Naive thymus-derived CD4-positive, alpha-beta T cell (primary cell): ENCODE data around the gene RAPGEF5. TPM values are rescaled to one million over a fixed set of nuclear protein-coding genes. Genes with fewer than 3 reads are reported as not detected.

Source experiments
- ATAC-seq: fragments of 150-1000 bp; cut with Tn5 transposase; 2 replicates; pipeline ENCODE4 v1.10.0; 2021; ENCODE audit warnings: mild to moderate bottlenecking, moderate library complexity
- CTCF ChIA-PET: fragments of 350-600 bp; sonication (Branson Sonifier 250); formaldehyde crosslinking; loops from one replicate; lab custom pipeline; 2021; ENCODE audit warnings: antibody characterized with exemption; lab: Charles Lee
- POLR2A ChIA-PET: fragments of 350-600 bp; sonication (Branson Sonifier 250); formaldehyde crosslinking; loops from one replicate; lab custom pipeline; 2021; ENCODE audit warnings: antibody characterized with exemption, inconsistent platforms; lab: Charles Lee
- DNase-seq, 9 donors: peaks; one replicate each; pipeline versions ENCODE4 v3.0.0 to v3.0.0-alpha.2; 2020 to 2022; ENCODE audit warnings: mixed read lengths in 1 of 9
- H3K27ac ChIP-seq: one replicate; pipeline ENCODE4 v1.7.0; 2013; ENCODE audit warnings: mild to moderate bottlenecking, low read depth, low read length, moderate library complexity
- H3K27me3 ChIP-seq, 2 donors: one replicate each; pipeline ENCODE4 v1.7.0; 2013; ENCODE audit warnings: low read length in 2 of 2, mild to moderate bottlenecking in 2 of 2, moderate library complexity in 2 of 2; ENCODE audit not compliant: control insufficient read depth in 2 of 2, insufficient read depth in 2 of 2
- H3K36me3 ChIP-seq, 3 experiments: 1 replicate in 2 of 3; 2 replicates in 1 of 3; pipeline ENCODE4 v1.7.0; 2013; ENCODE audit warnings: low read length in 3 of 3, mild to moderate bottlenecking in 3 of 3, moderate library complexity in 1 of 3; ENCODE audit not compliant: insufficient read depth in 3 of 3, control insufficient read depth in 2 of 3
- H3K4me1 ChIP-seq, 2 donors: one replicate each; pipeline ENCODE4 v1.7.0; 2013; ENCODE audit warnings: low read length in 2 of 2, mild to moderate bottlenecking in 2 of 2, moderate library complexity in 1 of 2; ENCODE audit not compliant: control insufficient read depth in 2 of 2, insufficient read depth in 2 of 2
- H3K4me3 ChIP-seq: 2 replicates; pipeline ENCODE4 v1.7.0; 2013; ENCODE audit warnings: mild to moderate bottlenecking, low read length
- H3K9me3 ChIP-seq, 3 experiments: 1 replicate in 2 of 3; 2 replicates in 1 of 3; pipeline ENCODE4 v1.7.0; 2013; ENCODE audit warnings: low read length in 3 of 3; ENCODE audit not compliant: control insufficient read depth in 2 of 3
- H3K27ac Mint-ChIP-seq, 9 donors: one replicate each; pipeline ENCODE4 v1.8.0; 2020 to 2022; ENCODE audit warnings: mixed read lengths in 9 of 9, mild to moderate bottlenecking in 8 of 9, moderate library complexity in 5 of 9, inconsistent platforms in 2 of 9
- H3K27me3 Mint-ChIP-seq, 5 donors: one replicate each; pipeline ENCODE4 v1.8.0; 2021 to 2022; ENCODE audit warnings: mixed read lengths in 5 of 5, mild to moderate bottlenecking in 1 of 5
- H3K36me3 Mint-ChIP-seq, 5 donors: one replicate each; pipeline ENCODE4 v1.8.0; 2020 to 2022; ENCODE audit warnings: mixed read lengths in 5 of 5, mild to moderate bottlenecking in 3 of 5, inconsistent platforms in 1 of 5
- H3K4me1 Mint-ChIP-seq, 7 donors: one replicate each; pipeline ENCODE4 v1.8.0; 2020 to 2022; ENCODE audit warnings: mixed read lengths in 7 of 7, mild to moderate bottlenecking in 3 of 7, inconsistent platforms in 1 of 7
- H3K4me3 Mint-ChIP-seq, 10 donors: one replicate each; pipeline ENCODE4 v1.8.0; 2020 to 2022; ENCODE audit warnings: mild to moderate bottlenecking in 10 of 10, mixed read lengths in 10 of 10, moderate library complexity in 6 of 10, inconsistent platforms in 2 of 10
- H3K9me3 Mint-ChIP-seq, 11 donors: one replicate each; pipeline ENCODE4 v1.8.0; 2020 to 2022; ENCODE audit warnings: mixed read lengths in 11 of 11, mild to moderate bottlenecking in 4 of 11, inconsistent platforms in 1 of 11, moderate library complexity in 1 of 11
- intact Hi-C, 2 donors: fragments of 100-400 bp; cut with micrococcal nuclease; formaldehyde crosslinking; loops; one replicate each; pipeline ENCODE4 v1.15.1; 2023
- polyA plus RNA-seq, 2 donors: library from polyadenylated mRNA; unstranded; fragments of 300-500 nt; fragmentation: Illumina TruSeq; gene quantifications; one replicate each; pipeline ENCODE4 v1.2.3, GENCODE V29; 2021
- total RNA-seq, 6 experiments: library from RNA in 5 of 6; stranded (reverse) in 5 of 6; gene quantifications; 1 replicate in 5 of 6; 2 replicates in 1 of 6; pipeline ENCODE4 v1.2.3 and lab custom pipeline; 2021 to 2026

The RAPGEF5 gene
- total and polyA plus RNA-seq, 7 experiments from 2014 or later = 0.17 to 0.93 TPM; not detected in 5

DNA sequence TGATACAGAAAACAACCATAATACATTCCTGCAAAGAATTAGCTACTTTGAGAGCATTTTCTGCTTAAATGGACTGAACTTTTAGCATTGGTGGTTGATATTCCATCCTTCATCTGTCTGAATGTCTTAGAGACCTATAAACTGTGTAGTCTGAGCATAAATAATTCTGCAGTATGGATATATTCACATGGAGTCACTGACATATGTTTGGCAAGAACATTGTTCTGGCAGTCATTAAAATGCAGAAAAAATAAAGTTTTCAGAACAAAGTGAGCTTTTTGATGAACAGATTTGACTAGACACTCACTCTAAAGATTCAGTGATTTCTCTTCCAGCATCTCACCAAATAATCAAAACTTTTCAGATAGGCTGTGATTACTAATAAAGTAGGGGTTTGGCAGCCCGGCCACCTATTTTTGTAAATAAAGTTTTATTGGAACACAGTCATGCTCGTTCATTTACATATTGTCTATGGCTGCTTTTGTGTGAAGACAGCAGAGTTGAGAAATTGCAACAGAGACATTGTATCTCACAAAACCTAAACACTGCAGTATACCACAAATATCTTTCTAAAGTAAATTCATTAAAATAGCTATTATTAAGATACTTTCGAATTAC is 44.1 kb upstream of the RAPGEF5 start:
- H3K36me3 ChIP-seq = no peaks in the 10 kb centered on the region
- peaks cover 0 to 2% (median 0%) of the 10 kb centered on the region in 11 donors for H3K9me3 Mint-ChIP-seq
- peaks cover 0 to 5% of the 10 kb centered on the region in 2 donors for H3K4me1 ChIP-seq
- no peak for DNase-seq
- H3K4me3 Mint-ChIP-seq = no peak overlapping the region
- no peak overlapping the region for H3K27ac ChIP-seq
- no peaks in the 10 kb centered on the region for H3K27me3 ChIP-seq
- H3K36me3 Mint-ChIP-seq = peaks cover 0 to 2% (median 0%) of the 10 kb centered on the region in 5 donors
- peaks cover 0 to 8% (median 4%) of the 10 kb centered on the region in 7 donors for H3K4me1 Mint-ChIP-seq
- no peaks in the 10 kb centered on the region for H3K9me3 ChIP-seq
- ATAC-seq = no peak
- no peak overlapping the region for H3K27ac Mint-ChIP-seq
- H3K27me3 Mint-ChIP-seq = peaks cover 0 to 4% (median 0%) of the 10 kb centered on the region in 5 donors
- intact Hi-C loops = no loop called here
- CTCF ChIA-PET = no interaction called here
- POLR2A ChIA-PET = no interaction called here
- no peak overlapping the region for H3K4me3 ChIP-seq

DNA sequence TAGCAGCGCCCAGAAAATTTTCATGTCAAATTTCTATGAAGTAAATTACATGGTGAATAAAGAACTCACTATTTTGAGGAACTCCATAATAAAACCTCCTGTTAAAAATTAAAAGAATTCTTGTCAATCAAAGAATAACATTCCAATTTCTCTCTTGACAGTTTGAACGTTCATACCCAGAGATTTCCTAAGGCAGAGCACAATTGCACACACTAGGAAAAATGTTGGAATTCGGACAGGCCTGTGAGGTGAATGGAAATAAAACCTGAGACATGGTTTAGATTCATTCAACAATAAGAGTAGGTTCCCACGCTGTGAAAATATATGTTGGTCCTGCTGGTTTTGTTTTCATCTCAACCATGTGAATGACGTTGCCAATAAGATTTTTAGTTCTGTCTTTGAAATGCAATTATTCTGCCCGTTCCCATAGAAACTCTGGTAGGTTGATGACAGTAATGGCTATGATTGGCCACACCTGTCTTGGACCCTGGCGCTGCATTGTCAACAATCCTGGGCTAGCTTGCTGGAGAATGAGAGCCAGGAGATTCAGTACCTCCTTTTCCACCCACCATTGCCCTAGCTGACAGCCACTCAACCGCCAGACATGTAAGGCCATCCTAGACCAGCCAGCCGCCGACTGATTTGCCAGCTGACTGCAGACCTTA is 43.3 kb upstream of the RAPGEF5 start:
- no peak overlapping the region for H3K27ac Mint-ChIP-seq
- Histone ChIP-seq H3K36me3 (no peaks in the 10 kb centered on the region), H3K4me3 (no peak overlapping the region), H3K27ac (no peak overlapping the region), H3K9me3 (no peaks in the 10 kb centered on the region), H3K4me1 (peaks cover 0 to 5% of the 10 kb centered on the region in 2 donors), H3K27me3 (no peaks in the 10 kb centered on the region)
- peaks cover 0 to 4% (median 0%) of the 10 kb centered on the region in 5 donors for H3K27me3 Mint-ChIP-seq
- ChIA-PET POLR2A (no interaction called here), CTCF (no interaction called here)
- no peak overlapping the region for H3K4me3 Mint-ChIP-seq
- peaks cover 0 to 2% (median 0%) of the 10 kb centered on the region in 5 donors for H3K36me3 Mint-ChIP-seq
- ATAC-seq = no peak
- intact Hi-C loops = no loop called here
- no peak for DNase-seq
- peaks cover 0 to 2% (median 0%) of the 10 kb centered on the region in 11 donors for H3K9me3 Mint-ChIP-seq
- peaks cover 0 to 8% (median 4%) of the 10 kb centered on the region in 7 donors for H3K4me1 Mint-ChIP-seq

DNA sequence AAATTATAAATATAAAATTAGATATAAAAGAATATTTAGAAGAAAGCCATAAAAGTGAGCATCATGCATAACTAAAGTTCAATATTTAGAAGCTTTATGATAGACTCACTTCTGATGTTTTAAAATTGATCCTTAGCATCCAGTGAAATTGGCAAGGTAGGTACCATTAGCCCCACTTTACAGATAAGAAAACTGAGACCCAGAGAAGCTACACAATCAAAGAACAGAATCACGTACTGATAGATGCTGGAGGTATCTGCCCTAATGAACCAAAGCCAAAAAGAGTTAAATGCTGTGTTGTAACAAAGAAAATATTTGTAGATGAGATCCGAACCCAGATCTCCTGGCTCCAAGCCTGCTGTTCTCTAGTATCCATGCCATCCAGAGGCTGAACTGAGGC is 42.6 kb upstream of the RAPGEF5 start:
- Histone ChIP-seq H3K27ac (no peak overlapping the region), H3K4me3 (no peak overlapping the region), H3K36me3 (no peaks in the 10 kb centered on the region), H3K4me1 (peaks cover 0 to 5% of the 10 kb centered on the region in 2 donors), H3K9me3 (no peaks in the 10 kb centered on the region), H3K27me3 (no peaks in the 10 kb centered on the region)
- ATAC-seq = no peak
- peaks cover 0 to 2% (median 0%) of the 10 kb centered on the region in 5 donors for H3K36me3 Mint-ChIP-seq
- no peak overlapping the region for H3K27ac Mint-ChIP-seq
- no peak overlapping the region for H3K4me3 Mint-ChIP-seq
- peaks cover 0 to 2% (median 0%) of the 10 kb centered on the region in 11 donors for H3K9me3 Mint-ChIP-seq
- intact Hi-C loops = no loop called here
- ChIA-PET POLR2A (no interaction called here), CTCF (no interaction called here)
- H3K4me1 Mint-ChIP-seq = peaks cover 0 to 8% (median 4%) of the 10 kb centered on the region in 7 donors
- H3K27me3 Mint-ChIP-seq = peaks cover 0 to 4% (median 0%) of the 10 kb centered on the region in 5 donors
- no peak for DNase-seq

DNA sequence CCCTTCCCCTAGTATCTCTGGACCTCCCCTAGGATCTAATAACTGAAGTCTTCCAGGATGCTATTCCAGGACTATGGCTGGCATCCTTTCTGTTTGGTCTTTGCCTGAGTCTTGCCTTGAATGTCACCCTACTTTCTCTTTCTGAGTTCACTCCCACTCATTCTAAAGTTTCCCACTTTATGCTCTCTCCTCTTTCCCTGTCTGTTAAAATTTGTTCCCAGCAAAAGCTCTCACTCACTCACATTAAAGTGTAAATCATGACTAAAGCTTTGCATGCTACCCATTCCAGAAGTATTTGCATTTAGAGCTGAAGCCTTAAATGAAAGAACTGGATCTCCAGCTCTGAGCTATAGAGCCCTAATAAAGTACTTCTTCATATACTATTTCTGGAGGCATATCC is 42.1 kb upstream of the RAPGEF5 start:
- ChIA-PET CTCF (no interaction called here), POLR2A (no interaction called here)
- Histone ChIP-seq H3K9me3 (no peaks in the 10 kb centered on the region), H3K36me3 (no peaks in the 10 kb centered on the region), H3K4me1 (peaks cover 0 to 5% of the 10 kb centered on the region in 2 donors), H3K27me3 (no peaks in the 10 kb centered on the region), H3K4me3 (no peak overlapping the region), H3K27ac (no peak overlapping the region)
- H3K4me1 Mint-ChIP-seq = peaks cover 0 to 8% (median 4%) of the 10 kb centered on the region in 7 donors
- no peak overlapping the region for H3K27ac Mint-ChIP-seq
- peaks cover 0 to 2% (median 0%) of the 10 kb centered on the region in 5 donors for H3K36me3 Mint-ChIP-seq
- intact Hi-C loops = no loop called here
- no peak for ATAC-seq
- no peak overlapping the region for H3K4me3 Mint-ChIP-seq
- no peak for DNase-seq
- H3K27me3 Mint-ChIP-seq = peaks cover 0 to 4% (median 0%) of the 10 kb centered on the region in 5 donors
- H3K9me3 Mint-ChIP-seq = peaks cover 0 to 2% (median 0%) of the 10 kb centered on the region in 11 donors

DNA sequence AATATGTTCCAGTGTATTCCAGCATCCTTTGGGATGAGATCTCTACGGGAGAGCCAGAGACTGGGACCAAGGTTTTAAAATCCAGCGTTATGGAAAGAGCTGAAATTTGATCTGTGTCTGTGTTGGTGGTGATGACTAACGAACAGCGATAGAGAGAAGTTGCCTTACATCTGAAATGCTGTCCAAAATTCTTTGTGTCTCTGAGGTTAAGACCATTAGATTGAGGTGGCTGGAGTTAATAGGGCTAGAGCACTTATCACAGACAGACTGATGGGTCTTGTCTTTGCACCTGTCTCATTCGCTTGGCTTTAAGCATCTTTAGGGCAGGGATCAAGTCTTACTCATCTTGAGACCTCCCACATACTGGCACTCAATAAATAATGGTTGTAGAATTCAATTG is 41.0 kb upstream of the RAPGEF5 start:
- H3K36me3 ChIP-seq = no peaks in the 10 kb centered on the region
- no peaks in the 10 kb centered on the region for H3K27me3 ChIP-seq
- ChIA-PET POLR2A (no interaction called here), CTCF (no interaction called here)
- H3K27ac Mint-ChIP-seq = no peak overlapping the region
- intact Hi-C loops = no loop called here
- no peak overlapping the region for H3K27ac ChIP-seq
- peaks cover 0 to 2% (median 0%) of the 10 kb centered on the region in 5 donors for H3K36me3 Mint-ChIP-seq
- no peak for DNase-seq
- H3K9me3 ChIP-seq = no peaks in the 10 kb centered on the region
- peaks cover 0 to 2% (median 0%) of the 10 kb centered on the region in 11 donors for H3K9me3 Mint-ChIP-seq
- no peak overlapping the region for H3K4me3 Mint-ChIP-seq
- H3K4me1 Mint-ChIP-seq = peaks cover 0 to 8% (median 4%) of the 10 kb centered on the region in 7 donors
- no peak overlapping the region for H3K4me3 ChIP-seq
- no peak for ATAC-seq
- peaks cover 0 to 8% (median 0%) of the 10 kb centered on the region in 5 donors for H3K27me3 Mint-ChIP-seq
- H3K4me1 ChIP-seq = peaks cover 0 to 4% of the 10 kb centered on the region in 2 donors

DNA sequence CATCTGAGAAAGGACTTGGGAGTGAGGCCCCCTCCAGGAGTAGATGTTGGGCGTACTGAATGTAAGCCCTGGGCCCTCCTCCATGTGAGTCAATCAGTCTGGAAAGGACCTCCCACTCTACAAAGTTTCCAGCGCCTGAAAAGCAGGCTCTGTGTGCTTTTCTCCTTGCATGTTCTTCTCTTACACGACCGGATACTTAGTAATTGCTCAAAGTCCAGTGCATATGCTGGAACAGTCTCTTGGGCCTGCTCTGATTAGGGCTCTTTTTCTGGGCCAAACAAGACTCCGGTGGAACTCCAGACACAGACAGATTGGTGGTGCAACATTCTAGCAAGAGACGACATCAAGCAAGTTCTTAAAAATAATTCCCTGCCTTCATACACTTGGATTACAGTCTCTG is 38.3 kb upstream of the RAPGEF5 start:
- no peak for ATAC-seq
- H3K27me3 Mint-ChIP-seq = peaks cover 0 to 11% (median 0%) of the 10 kb centered on the region in 5 donors
- CTCF ChIA-PET = no interaction called here

More for the DNA sequence above, 38.3 kb upstream of the RAPGEF5 start:
- Histone ChIP-seq H3K27me3 (no peaks in the 10 kb centered on the region), H3K9me3 (no peaks in the 10 kb centered on the region), H3K36me3 (no peaks in the 10 kb centered on the region), H3K27ac (no peak overlapping the region), H3K4me3 (no peak overlapping the region), H3K4me1 (no peaks in the 10 kb centered on the region)
- intact Hi-C loops = no loop called here
- POLR2A ChIA-PET = no interaction called here
- Mint-ChIP-seq H3K4me1 (peaks cover 0 to 2% (median 0%) of the 10 kb centered on the region in 7 donors), H3K36me3 (no peaks in the 10 kb centered on the region), H3K4me3 (no peak overlapping the region), H3K27ac (no peak overlapping the region), H3K9me3 (peaks cover 0 to 2% (median 0%) of the 10 kb centered on the region in 11 donors)
- no peak for DNase-seq
